Hepatocyte (in vitro differentiated cells): ENCODE measurements around the gene ERBB4.

Experiments
- CTCF ChIP-seq: fragments of 200-600 bp; sonication (generic); IDR thresholded peaks from 2 replicates; pipeline ENCODE4 v1.5.1; 2016; ENCODE audit warnings: antibody characterized with exemption, mild to moderate bottlenecking; ENCODE audit not compliant: poor library complexity
- EZH2 ChIP-seq: fragments of 200-600 bp; sonication (generic); IDR thresholded peaks from 2 replicates; pipeline ENCODE4 v1.6.1; 2016; ENCODE audit warnings: antibody characterized with exemption, mild to moderate bottlenecking, borderline replicate concordance

DNA sequence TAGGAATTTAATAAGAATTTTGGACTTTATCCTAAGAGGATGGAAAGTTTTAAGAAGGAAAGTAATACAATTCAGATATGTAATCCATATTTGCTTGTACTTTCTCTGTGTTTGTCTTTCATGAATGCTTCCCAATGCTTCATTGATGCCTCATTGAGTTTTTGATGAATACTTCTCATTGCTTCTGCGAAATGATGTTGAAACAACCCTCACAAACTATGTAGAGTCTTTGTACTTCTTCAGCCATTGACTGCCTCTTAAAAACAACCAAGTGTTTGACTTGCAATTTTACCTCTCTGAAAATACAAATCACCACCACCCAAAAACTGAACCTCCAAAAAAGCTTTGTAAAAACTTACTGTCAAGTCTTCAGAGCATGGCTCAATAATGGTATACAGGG, 424.1 kb downstream of the ERBB4 start:
- TF ChIP-seq CTCF (no peak), EZH2 (no peak)
